ENCODE results near the gene TMEM72. TPM values are rescaled to one million over a fixed set of nuclear protein-coding genes. Genes with fewer than 3 reads are reported as not detected.
A peak's percentile ranks its signal among the peaks of the same experiment; 100 is the strongest.

The TMEM72 gene
- total and polyA plus RNA-seq, 2 of the 13 experiments (the other 11 are each of a cell fraction or from before 2014, with no cell fraction given) = 0.04 TPM; not detected in 1

DNA sequence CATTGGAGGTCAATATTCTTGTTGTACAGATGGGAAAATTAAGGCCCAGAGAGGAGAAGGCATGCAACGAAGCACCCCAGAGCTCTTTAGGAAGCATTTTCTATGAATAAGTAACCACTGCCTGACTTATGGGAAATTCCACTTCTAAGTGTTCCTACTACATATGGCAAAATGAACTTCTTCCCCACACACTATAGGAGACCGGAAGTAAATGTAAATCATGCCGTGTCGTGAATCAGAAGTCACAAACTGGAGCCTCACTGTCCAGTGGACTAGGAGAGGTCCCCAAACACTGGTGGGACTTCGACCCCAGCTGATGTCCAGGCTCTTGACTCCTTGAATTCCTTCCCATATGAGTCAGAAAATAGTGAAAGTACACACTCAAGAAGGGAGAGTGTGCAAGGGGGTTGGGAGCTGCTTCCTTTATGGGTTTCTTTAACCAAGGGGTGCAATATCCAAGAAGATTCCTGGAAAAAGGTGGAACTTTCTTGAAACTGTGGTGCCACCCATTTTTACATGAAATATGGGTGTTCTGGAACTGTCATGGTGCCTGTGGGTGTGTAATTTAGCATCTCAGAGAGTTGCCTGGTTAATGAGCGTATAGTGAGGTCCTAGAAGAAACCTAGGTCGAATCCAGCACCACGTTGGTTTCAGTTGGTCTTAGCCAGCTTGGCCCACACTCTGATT, 55.1 kb downstream of the TMEM72 start (continued):
- TF ChIP-seq ZNF569 (CRISPR knock-in tag; IDR thresholded peaks at IDR 0.05; ENCODE audit: borderline replicate concordance) (no peak), GATAD2A (CRISPR knock-in tag; IDR thresholded peaks at IDR 0.05) (peak; percentile 61; the same call in 1 of the 2 replicates), TRIM24 (CRISPR knock-in tag; IDR thresholded peaks at IDR 0.05) (no peak), ZNF383 (CRISPR knock-in tag; IDR thresholded peaks at IDR 0.05; ENCODE audit: borderline replicate concordance) (no peak), ARNT2 (CRISPR knock-in tag; IDR thresholded peaks at IDR 0.05; ENCODE audit: low read depth) (no peak), KLF9 (CRISPR knock-in tag; IDR thresholded peaks at IDR 0.05; ENCODE audit: low read depth) (no peak), DMAP1 (CRISPR knock-in tag; IDR thresholded peaks at IDR 0.05) (no peak), SIX1 (CRISPR knock-in tag; IDR thresholded peaks at IDR 0.05; ENCODE audit: borderline replicate concordance) (no peak), HES4 (CRISPR knock-in tag; IDR thresholded peaks at IDR 0.05; ENCODE audit: borderline replicate concordance) (no peak), HDAC2 (CRISPR knock-in tag; IDR thresholded peaks at IDR 0.05) (peak; percentile 42; the same call in 1 of the 2 replicates), RARG (CRISPR knock-in tag; IDR thresholded peaks at IDR 0.05; ENCODE audit: low read depth) (no peak), ZNF713 (CRISPR knock-in tag; IDR thresholded peaks at IDR 0.05) (no peak), ZNF556 (CRISPR knock-in tag; IDR thresholded peaks at IDR 0.05; ENCODE audit: borderline replicate concordance) (no peak), ZMYM3 (CRISPR knock-in tag; IDR thresholded peaks at IDR 0.05) (no peak), MLX (CRISPR knock-in tag; IDR thresholded peaks at IDR 0.05) (no peak), SOX5 (CRISPR knock-in tag; IDR thresholded peaks at IDR 0.05; ENCODE audit: borderline replicate concordance) (no peak), CCAR2 (optimal IDR thresholded peaks at IDR 0.05; ENCODE audit: low read depth, low read length) (no peak), NR2F6 (IDR thresholded peaks at IDR 0.05) (peak; percentile 8; the same call in 1 of the 2 replicates), NR2F6 (CRISPR knock-in tag; IDR thresholded peaks at IDR 0.05) (no peak), KAT8 (CRISPR knock-in tag; IDR thresholded peaks at IDR 0.05) (peak; percentile 19; the same call in 1 of the 2 replicates), ASH2L (IDR thresholded peaks at IDR 0.05; ENCODE audit: insufficient read length, low read depth, low read length) (peak; percentile 42), ZNF3 (CRISPR knock-in tag; IDR thresholded peaks at IDR 0.05) (no peak), EP300 (IDR thresholded peaks at IDR 0.05; ENCODE audit: low read depth in 2 of 2, low read length in 2 of 2) (peak in 1 of 2 experiments; percentile 28; a peak in 1 of 4 replicates), EP300 (CRISPR knock-in tag; IDR thresholded peaks at IDR 0.05; ENCODE audit: borderline replicate concordance) (peak; percentile 25; the same call in 1 of the 2 replicates), TEAD3 (CRISPR knock-in tag; optimal IDR thresholded peaks at IDR 0.05; ENCODE audit: borderline replicate concordance) (peak; percentile 80), TBX3 (IDR thresholded peaks at IDR 0.05; ENCODE audit: borderline replicate concordance) (no peak)
- TF ChIP-seq, protein P1, sequence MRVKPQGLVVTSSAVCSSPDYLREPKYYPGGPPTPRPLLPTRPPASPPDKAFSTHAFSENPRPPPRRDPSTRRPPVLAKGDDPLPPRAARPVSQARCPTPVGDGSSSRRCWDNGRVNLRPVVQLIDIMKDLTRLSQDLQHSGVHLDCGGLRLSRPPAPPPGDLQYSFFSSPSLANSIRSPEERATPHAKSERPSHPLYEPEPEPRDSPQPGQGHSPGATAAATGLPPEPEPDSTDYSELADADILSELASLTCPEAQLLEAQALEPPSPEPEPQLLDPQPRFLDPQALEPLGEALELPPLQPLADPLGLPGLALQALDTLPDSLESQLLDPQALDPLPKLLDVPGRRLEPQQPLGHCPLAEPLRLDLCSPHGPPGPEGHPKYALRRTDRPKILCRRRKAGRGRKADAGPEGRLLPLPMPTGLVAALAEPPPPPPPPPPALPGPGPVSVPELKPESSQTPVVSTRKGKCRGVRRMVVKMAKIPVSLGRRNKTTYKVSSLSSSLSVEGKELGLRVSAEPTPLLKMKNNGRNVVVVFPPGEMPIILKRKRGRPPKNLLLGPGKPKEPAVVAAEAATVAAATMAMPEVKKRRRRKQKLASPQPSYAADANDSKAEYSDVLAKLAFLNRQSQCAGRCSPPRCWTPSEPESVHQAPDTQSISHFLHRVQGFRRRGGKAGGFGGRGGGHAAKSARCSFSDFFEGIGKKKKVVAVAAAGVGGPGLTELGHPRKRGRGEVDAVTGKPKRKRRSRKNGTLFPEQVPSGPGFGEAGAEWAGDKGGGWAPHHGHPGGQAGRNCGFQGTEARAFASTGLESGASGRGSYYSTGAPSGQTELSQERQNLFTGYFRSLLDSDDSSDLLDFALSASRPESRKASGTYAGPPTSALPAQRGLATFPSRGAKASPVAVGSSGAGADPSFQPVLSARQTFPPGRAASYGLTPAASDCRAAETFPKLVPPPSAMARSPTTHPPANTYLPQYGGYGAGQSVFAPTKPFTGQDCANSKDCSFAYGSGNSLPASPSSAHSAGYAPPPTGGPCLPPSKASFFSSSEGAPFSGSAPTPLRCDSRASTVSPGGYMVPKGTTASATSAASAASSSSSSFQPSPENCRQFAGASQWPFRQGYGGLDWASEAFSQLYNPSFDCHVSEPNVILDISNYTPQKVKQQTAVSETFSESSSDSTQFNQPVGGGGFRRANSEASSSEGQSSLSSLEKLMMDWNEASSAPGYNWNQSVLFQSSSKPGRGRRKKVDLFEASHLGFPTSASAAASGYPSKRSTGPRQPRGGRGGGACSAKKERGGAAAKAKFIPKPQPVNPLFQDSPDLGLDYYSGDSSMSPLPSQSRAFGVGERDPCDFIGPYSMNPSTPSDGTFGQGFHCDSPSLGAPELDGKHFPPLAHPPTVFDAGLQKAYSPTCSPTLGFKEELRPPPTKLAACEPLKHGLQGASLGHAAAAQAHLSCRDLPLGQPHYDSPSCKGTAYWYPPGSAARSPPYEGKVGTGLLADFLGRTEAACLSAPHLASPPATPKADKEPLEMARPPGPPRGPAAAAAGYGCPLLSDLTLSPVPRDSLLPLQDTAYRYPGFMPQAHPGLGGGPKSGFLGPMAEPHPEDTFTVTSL (CRISPR knock-in tag; IDR thresholded peaks at IDR 0.05; ENCODE audit: borderline replicate concordance) = peak; percentile 61; the same call in 1 of the 2 replicates
